IMR-90 (cell line): ENCODE data around the gene ZNF385B. TPM values are rescaled to one million over a fixed set of nuclear protein-coding genes. Genes with fewer than 3 reads are reported as not detected.

Experiments used
- ATAC-seq: fragments of 200-7000 bp; cut with Tn5 transposase; 2 replicates; pipeline ENCODE4 v1.9.1; 2020; ENCODE audit warnings: low read depth, mild to moderate bottlenecking, moderate library complexity
- BruUV-seq: library from RNA; stranded (reverse); fragments of 400-500 nt; replicated peaks from 2 replicates; lab custom pipeline; 2021; lab: Mats Ljungman, UMichigan
- CTCF ChIA-PET: fragments of 300-600 bp; formaldehyde crosslinking; extraction: SDS; loops from one replicate; lab custom pipeline; 2021; ENCODE audit warnings: antibody characterized with exemption; lab: Yijun Ruan, JAX
- POLR2A ChIA-PET: fragments of 300-600 bp; sonication (Branson Sonifier 250); formaldehyde crosslinking; loops from one replicate; lab custom pipeline; 2022; ENCODE audit warnings: antibody characterized with exemption; ENCODE audit not compliant: unreplicated experiment; lab: Charles Lee
- DNase-seq: peaks from one replicate; pipeline ENCODE4 v3.0.0; 2013
- H2AFZ ChIP-seq: replicated peaks from 2 replicates; pipeline ENCODE3; 2013; ENCODE audit warnings: low read length, mild to moderate bottlenecking; ENCODE audit not compliant: poor library complexity
- H2AK5ac ChIP-seq: 2 replicates; pipeline ENCODE4 v1.6.1; 2013; ENCODE audit warnings: low read depth, low read length, inconsistent platforms
- H2AK9ac ChIP-seq: replicated peaks from 2 replicates; pipeline ENCODE3; 2013; ENCODE audit warnings: mild to moderate bottlenecking, low read depth, low read length, moderate library complexity; ENCODE audit not compliant: poor library complexity
- H2BK120ac ChIP-seq: 2 replicates; pipeline ENCODE4 v1.6.1; 2013; ENCODE audit warnings: low read depth, low read length, inconsistent platforms
- H2BK15ac ChIP-seq: 3 replicates; pipeline ENCODE4 v1.6.1; 2013; ENCODE audit warnings: low read depth, low read length, inconsistent platforms
- H2BK20ac ChIP-seq: 2 replicates; pipeline ENCODE4 v1.6.1; 2013; ENCODE audit warnings: low read depth, mild to moderate bottlenecking, inconsistent platforms, low read length, moderate library complexity
- H2BK5ac ChIP-seq: 2 replicates; pipeline ENCODE4 v1.6.1; 2013; ENCODE audit warnings: mild to moderate bottlenecking, low read depth, low read length, inconsistent platforms; ENCODE audit not compliant: poor library complexity, severe bottlenecking
- H3K14ac ChIP-seq: replicated peaks from 2 replicates; pipeline ENCODE4 v1.6.1; 2013; ENCODE audit warnings: low read depth, low read length, inconsistent platforms
- H3K18ac ChIP-seq: 2 replicates; pipeline ENCODE4 v1.6.1; 2013; ENCODE audit warnings: low read depth, low read length, control low read depth
- H3K23ac ChIP-seq: 2 replicates; pipeline ENCODE4 v1.6.1; 2013; ENCODE audit warnings: low read depth, low read length, inconsistent platforms
- H3K27ac ChIP-seq: 2 replicates; pipeline ENCODE4 v1.5.1; 2013; ENCODE audit warnings: mild to moderate bottlenecking, control low read depth, low read length; ENCODE audit not compliant: insufficient read depth
- H3K27me3 ChIP-seq: 2 replicates; pipeline ENCODE4 v1.6.1; 2013; ENCODE audit warnings: low read length; ENCODE audit not compliant: control insufficient read depth, insufficient read depth
- H3K36me3 ChIP-seq: 2 replicates; pipeline ENCODE4 v1.6.1; 2013; ENCODE audit warnings: low read length, mixed read lengths; ENCODE audit not compliant: control insufficient read depth, insufficient read depth
- H3K4ac ChIP-seq: 2 replicates; pipeline ENCODE4 v1.6.1; 2013; ENCODE audit warnings: low read depth, low read length, inconsistent platforms
- H3K4me1 ChIP-seq: 2 replicates; pipeline ENCODE4 v1.6.1; 2013; ENCODE audit warnings: low read length, mixed read lengths; ENCODE audit not compliant: control insufficient read depth, insufficient read depth
- H3K4me2 ChIP-seq: 2 replicates; pipeline ENCODE4 v1.6.1; 2013; ENCODE audit warnings: low read depth, mild to moderate bottlenecking, control low read depth, low read length, moderate library complexity
- H3K4me3 ChIP-seq: 2 replicates; pipeline ENCODE4 v1.5.1; 2013; ENCODE audit warnings: low read depth, mild to moderate bottlenecking, control low read depth, low read length, moderate library complexity; ENCODE audit not compliant: insufficient read depth
- H3K56ac ChIP-seq: 2 replicates; pipeline ENCODE4 v1.6.1; 2013; ENCODE audit warnings: low read length, inconsistent platforms; ENCODE audit not compliant: insufficient read depth; ENCODE audit errors: extremely low read depth
- H3K79me1 ChIP-seq, 2 experiments: 2 replicates each; pipeline ENCODE4 v1.6.1; 2013; ENCODE audit warnings: low read length in 2 of 2, inconsistent platforms in 1 of 2, low read depth in 1 of 2
- H3K9ac ChIP-seq: 2 replicates; pipeline ENCODE4 v1.6.1; 2013; ENCODE audit warnings: low read depth, low read length, control low read depth
- H3K9me1 ChIP-seq: 2 replicates; pipeline ENCODE4 v1.6.1; 2013; ENCODE audit warnings: low read length, inconsistent platforms; ENCODE audit not compliant: insufficient read depth
- H3K9me3 ChIP-seq: 2 replicates; pipeline ENCODE4 v1.6.1; 2013; ENCODE audit warnings: low read length; ENCODE audit not compliant: control insufficient read depth, insufficient read depth
- H4K20me1 ChIP-seq: 2 replicates; pipeline ENCODE4 v1.6.1; 2013; ENCODE audit warnings: low read length, inconsistent platforms; ENCODE audit not compliant: insufficient read depth
- H4K5ac ChIP-seq: 2 replicates; pipeline ENCODE4 v1.6.1; 2013; ENCODE audit warnings: mild to moderate bottlenecking, low read depth, low read length, control low read depth
- H4K8ac ChIP-seq, 2 experiments: 2 replicates each; pipeline ENCODE4 v1.6.1; 2013; ENCODE audit warnings: low read depth in 2 of 2, low read length in 2 of 2, control low read depth in 1 of 2, inconsistent platforms in 1 of 2
- H4K91ac ChIP-seq: 2 replicates; pipeline ENCODE4 v1.6.1; 2013; ENCODE audit warnings: low read depth, low read length, inconsistent platforms; ENCODE audit not compliant: insufficient read depth
- BHLHE40 ChIP-seq: fragments of 150-350 bp; IDR thresholded peaks from 2 replicates; pipeline ENCODE4 v1.6.1; 2016; ENCODE audit warnings: mild to moderate bottlenecking, low read depth, low read length
- CEBPB ChIP-seq: IDR thresholded peaks from 2 replicates; pipeline ENCODE4 v1.6.1; 2012; ENCODE audit warnings: low read depth, low read length, improper control_type of control experiment
- CHD1 ChIP-seq: IDR thresholded peaks from 2 replicates; pipeline ENCODE4 v1.6.1; 2012; ENCODE audit warnings: low read depth, low read length, improper control_type of control experiment
- CTCF ChIP-seq: conservative IDR thresholded peaks from 2 replicates; pipeline ENCODE4 v1.5.1; 2012; ENCODE audit warnings: mild to moderate bottlenecking, low read depth, low read length, improper control_type of control experiment
- ELK1 ChIP-seq: fragments of 150-350 bp; IDR thresholded peaks from 2 replicates; pipeline ENCODE4 v1.6.1; 2016; ENCODE audit warnings: low read depth, mild to moderate bottlenecking, low read length, moderate library complexity, borderline replicate concordance
- FOS ChIP-seq: fragments of 150-350 bp; IDR thresholded peaks from 2 replicates; pipeline ENCODE4 v1.6.1; 2016; ENCODE audit warnings: low read depth, low read length
- MAFK ChIP-seq: IDR thresholded peaks from 2 replicates; pipeline ENCODE4 v1.6.1; 2012; ENCODE audit warnings: low read depth, low read length, improper control_type of control experiment
- MAZ ChIP-seq: IDR thresholded peaks from 2 replicates; pipeline ENCODE4 v1.6.1; 2012; ENCODE audit warnings: low read depth, mild to moderate bottlenecking, low read length, improper control_type of control experiment, moderate library complexity, borderline replicate concordance
- MXI1 ChIP-seq: IDR thresholded peaks from 2 replicates; pipeline ENCODE4 v1.6.1; 2012; ENCODE audit warnings: low read depth, mild to moderate bottlenecking, low read length, moderate library complexity, borderline replicate concordance
- NFE2L2 ChIP-seq: fragments of 150-350 bp; IDR thresholded peaks from 2 replicates; pipeline ENCODE4 v1.6.1; 2016; ENCODE audit warnings: low read depth, mild to moderate bottlenecking, low read length
- POLR2A ChIP-seq: IDR thresholded peaks from 2 replicates; pipeline ENCODE4 v1.6.1; 2012; ENCODE audit warnings: mild to moderate bottlenecking, low read depth, low read length
- RAD21 ChIP-seq: IDR thresholded peaks from 2 replicates; pipeline ENCODE4 v1.6.1; 2012; ENCODE audit warnings: low read length, improper control_type of control experiment
- RCOR1 ChIP-seq: IDR thresholded peaks from 2 replicates; pipeline ENCODE4 v1.6.1; 2012; ENCODE audit warnings: mild to moderate bottlenecking, low read length, improper control_type of control experiment; ENCODE audit not compliant: insufficient replicate concordance
- RFX5 ChIP-seq: IDR thresholded peaks from 2 replicates; pipeline ENCODE4 v1.8.0; 2012; ENCODE audit warnings: low read depth, mild to moderate bottlenecking, low read length, moderate library complexity
- SMC3 ChIP-seq: fragments of 150-350 bp; IDR thresholded peaks from 2 replicates; pipeline ENCODE4 v1.6.1; 2016; ENCODE audit warnings: low read depth, mild to moderate bottlenecking, antibody characterized with exemption, low read length, moderate library complexity
- USF2 ChIP-seq: fragments of 150-350 bp; IDR thresholded peaks from 2 replicates; pipeline ENCODE4 v1.6.1; 2017; ENCODE audit warnings: mild to moderate bottlenecking, antibody characterized with exemption, low read length, low read depth
- WGBS, 2 experiments: methylation state at CpG; one replicate each; pipeline versions ENCODE4 v1.1.5 to v1.1.7; 2013; ENCODE audit warnings: missing lambda C conversion rate in 2 of 2; ENCODE audit not compliant: insufficient read length in 1 of 2; ENCODE audit errors: extremely low coverage in 2 of 2; 5-methylcytosine and 5-hydroxymethylcytosine counted together
- dilution Hi-C: fragments of 300-500 bp; cut with HindIII; formaldehyde crosslinking; loops from one replicate; pipeline ENCODE4 v1.14.3; 2018; ENCODE audit warnings: low sequenced_read_pairs; ENCODE audit not compliant: unreplicated experiment
- in situ Hi-C: fragments of 300-500 bp; cut with MboI; formaldehyde crosslinking; loops from 3 replicates; pipeline ENCODE4 v1.14.3; 2019; ENCODE audit warnings: low sequenced_read_pairs, inconsistent platforms, mixed read lengths
- intact Hi-C: fragments of 100-400 bp; cut with micrococcal nuclease; formaldehyde crosslinking; loops from 2 replicates; pipeline ENCODE4 v1.10.0; 2022
- polyA plus RNA-seq, 3 experiments: library from polyadenylated mRNA; depleted of rRNA; stranded (reverse); fragments of >200 nt; gene quantifications; 2 replicates each; pipeline ENCODE4 v1.2.3, GENCODE V29; 2012; ENCODE audit warnings: low replicate concordance in 1 of 3
- total RNA-seq: library from RNA; depleted of rRNA; stranded (reverse); fragments of >200 nt; gene quantifications from 2 replicates; pipeline ENCODE4 v1.2.3, GENCODE V29; 2012

ZNF385B gene
- total and polyA plus RNA-seq, 2 of the 4 experiments (the other 2 are of a cell fraction): not detected

GRCh38 chr2:179830043-179830787 is 31.2 kb downstream of the ZNF385B start:
- POLR2A ChIA-PET: no interaction called here
- DNase-seq (no peak), ATAC-seq (no peak)
- Histone ChIP-seq H3K36me3 (no peaks in the 10 kb centered on the region), H3K9me1 (no peaks in the 10 kb centered on the region), H3K4me2 (no peak overlapping the region), H4K20me1 (no peaks in the 10 kb centered on the region), H4K5ac (no peak overlapping the region), H3K14ac (no peak overlapping the region), H3K23ac (no peak overlapping the region), H3K27me3 (no peaks in the 10 kb centered on the region; the same call in 1 of the 2 replicates), H2BK20ac (no peak overlapping the region), H3K79me1 (no peaks in the 10 kb centered on the region), H2AFZ (no peak overlapping the region), H2AK5ac (no peak overlapping the region), H3K27ac (no peak overlapping the region), H3K4me1 (no peaks in the 10 kb centered on the region), H3K9me3 (no peaks in the 10 kb centered on the region), H2AK9ac (no peak overlapping the region), H4K8ac (no peak overlapping the region), H3K56ac (no peak overlapping the region), H3K4me3 (no peak overlapping the region), H3K9ac (no peak overlapping the region), H2BK120ac (no peak overlapping the region), H2BK15ac (no peak overlapping the region), H3K4ac (no peak overlapping the region), H2BK5ac (no peak overlapping the region), H3K18ac (no peak overlapping the region), H4K91ac (no peak overlapping the region)
- no TSS peak for BruUV-seq
- TF ChIP-seq BHLHE40: no peak
- TF ChIP-seq RFX5: no peak
- TF ChIP-seq USF2: no peak
- TF ChIP-seq CHD1: no peak
- no peak for TF ChIP-seq ELK1
- no peak for TF ChIP-seq RCOR1
- no peak for TF ChIP-seq SMC3
- TF ChIP-seq CTCF: no peak
- no peak for TF ChIP-seq FOS
- no peak for TF ChIP-seq NFE2L2
- TF ChIP-seq CEBPB: no peak
- no peak for TF ChIP-seq MXI1
- TF ChIP-seq MAZ: no peak
- TF ChIP-seq MAFK: no peak
- no peak for TF ChIP-seq RAD21
- TF ChIP-seq POLR2A: no peak
- no CpG with 5 or more reads among the region's 3 CpGs for WGBS, 2 experiments
- CTCF ChIA-PET: no interaction called here
- in situ Hi-C loops: no loop called here
- dilution Hi-C loops: no loop called here
- intact Hi-C loops: no loop called here
